Islet of Langerhans (tissue), 1 donor: Measurements from ENCODE around the gene TMEM271.

Experiments used
- FAIRE-seq: peaks from one replicate; lab custom pipeline; 2011; peaks lifted over from hg19 to GRCh38; lab: Jason Lieb, UNC

TMEM271 gene, protein sequence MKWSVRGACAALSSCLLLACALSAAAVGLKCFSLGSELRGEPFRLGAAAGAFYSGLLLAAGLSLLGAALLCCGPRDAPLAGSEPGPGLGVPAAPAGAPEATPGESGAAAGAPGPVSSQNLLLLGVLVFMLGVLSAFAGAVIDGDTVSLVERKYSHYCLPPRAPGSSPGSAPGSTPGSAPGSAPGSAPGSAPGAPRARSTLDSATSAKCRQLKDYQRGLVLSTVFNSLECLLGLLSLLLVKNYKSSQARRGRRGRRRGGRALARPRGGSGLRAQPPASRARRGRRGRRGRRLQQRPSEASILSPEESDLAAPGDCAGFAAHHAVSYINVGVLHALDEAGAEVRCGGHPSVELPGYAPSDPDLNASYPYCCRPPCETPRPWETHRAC

DNA sequence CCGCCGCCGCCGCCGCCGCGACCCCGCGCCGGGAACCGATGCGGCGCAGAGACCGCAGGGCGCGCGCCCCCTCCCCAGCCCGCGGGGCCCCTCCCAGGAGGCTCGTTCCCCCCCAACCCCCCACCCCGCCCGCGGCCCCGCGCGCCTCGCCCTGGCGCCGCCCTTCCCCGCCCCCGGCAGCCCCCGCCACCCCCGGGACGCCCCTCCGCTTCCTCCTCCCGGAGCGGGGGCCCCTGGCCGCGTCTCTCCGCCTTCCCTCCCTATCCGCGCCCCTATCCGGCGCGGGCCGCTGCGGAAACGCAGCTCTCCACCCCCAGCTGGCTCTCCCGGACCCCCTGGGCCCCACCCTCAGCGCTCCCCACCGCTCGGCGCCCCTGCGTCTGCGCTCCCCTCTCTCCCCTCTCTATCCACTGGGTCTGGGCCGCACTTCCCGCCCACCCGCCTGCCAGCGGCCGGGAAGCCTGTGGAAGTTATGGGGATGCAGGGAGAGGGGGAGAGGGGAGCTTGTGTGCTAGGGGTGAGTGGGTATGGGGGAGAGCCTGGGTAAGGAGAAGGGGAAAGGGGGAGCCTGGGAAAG is at the start of gene TMEM271:
Gene TMEM271, minus strand, starts transcription at position 51 of the 577 bp plus-strand sequence. CDS start 233 bp downstream, outside the sequence.
- FAIRE-seq, result no peak

DNA sequence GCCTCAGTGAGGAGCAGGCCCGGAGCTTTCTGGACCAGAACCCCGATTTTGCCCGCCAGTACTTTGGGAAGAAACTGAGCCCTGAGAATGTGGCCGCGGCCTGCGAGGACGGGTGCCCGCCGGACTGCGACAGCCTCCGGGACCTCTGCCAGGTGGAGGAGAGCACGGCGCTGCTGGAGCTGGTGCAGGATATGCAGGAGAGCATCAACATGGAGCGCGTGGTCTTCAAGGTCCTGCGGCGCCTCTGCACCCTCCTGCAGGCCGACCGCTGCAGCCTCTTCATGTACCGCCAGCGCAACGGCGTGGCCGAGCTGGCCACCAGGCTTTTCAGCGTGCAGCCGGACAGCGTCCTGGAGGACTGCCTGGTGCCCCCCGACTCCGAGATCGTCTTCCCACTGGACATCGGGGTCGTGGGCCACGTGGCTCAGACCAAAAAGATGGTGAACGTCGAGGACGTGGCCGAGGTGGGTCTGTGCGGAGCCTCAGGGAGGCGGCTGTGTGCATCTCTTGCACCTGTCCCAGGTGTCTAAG is 49.6 kb upstream of the TMEM271 start:
- no peak for FAIRE-seq

DNA sequence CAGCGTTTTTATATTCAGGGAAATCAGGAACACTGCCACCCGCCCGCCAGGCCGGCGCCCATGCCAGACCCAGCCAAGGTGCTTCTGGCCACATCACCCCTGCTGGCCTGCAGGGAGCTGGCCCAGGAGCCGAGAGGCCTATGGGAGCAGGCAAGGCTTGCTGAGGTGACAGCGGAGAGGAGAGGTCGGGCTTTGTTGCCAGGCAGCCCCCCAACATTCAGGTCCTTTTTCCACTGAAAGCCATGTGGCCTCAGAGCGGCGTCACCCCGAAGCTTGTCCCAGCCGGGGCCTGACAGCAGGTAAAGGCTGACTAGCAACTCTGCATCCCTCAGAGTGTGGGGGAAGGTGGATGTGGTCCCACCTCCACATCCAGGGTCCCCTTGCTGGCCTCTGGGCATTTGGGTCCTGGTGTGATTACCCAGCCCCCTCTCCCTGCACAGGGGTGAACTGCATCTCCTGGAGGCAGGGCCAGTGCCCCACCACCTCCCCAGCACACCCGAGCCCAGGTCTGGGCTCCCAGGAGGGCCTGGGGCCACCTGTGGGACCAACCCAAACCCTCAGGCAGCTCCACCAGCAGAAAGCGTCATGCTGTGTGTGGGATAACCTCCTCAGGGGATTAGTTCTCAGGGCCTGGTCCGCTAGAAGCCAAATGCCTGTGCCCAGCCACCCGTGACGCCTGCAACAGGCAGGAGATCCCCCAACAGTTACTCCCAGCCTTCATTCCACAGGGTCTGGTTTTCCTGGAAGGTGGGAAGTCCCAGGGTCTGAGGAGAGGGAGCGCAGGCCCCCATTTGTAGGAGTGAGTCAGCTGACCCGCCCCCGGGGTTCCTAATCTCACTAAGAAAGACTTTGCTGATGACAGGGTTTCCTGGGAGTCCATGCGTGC is 48.9 kb upstream of the TMEM271 start, which contains the start of gene PDE6B:
Gene PDE6B, plus strand, starts transcription at position 869 of the 886 bp plus-strand sequence. CDS start 54 bp downstream, outside the sequence.
- FAIRE-seq, result no peak

DNA sequence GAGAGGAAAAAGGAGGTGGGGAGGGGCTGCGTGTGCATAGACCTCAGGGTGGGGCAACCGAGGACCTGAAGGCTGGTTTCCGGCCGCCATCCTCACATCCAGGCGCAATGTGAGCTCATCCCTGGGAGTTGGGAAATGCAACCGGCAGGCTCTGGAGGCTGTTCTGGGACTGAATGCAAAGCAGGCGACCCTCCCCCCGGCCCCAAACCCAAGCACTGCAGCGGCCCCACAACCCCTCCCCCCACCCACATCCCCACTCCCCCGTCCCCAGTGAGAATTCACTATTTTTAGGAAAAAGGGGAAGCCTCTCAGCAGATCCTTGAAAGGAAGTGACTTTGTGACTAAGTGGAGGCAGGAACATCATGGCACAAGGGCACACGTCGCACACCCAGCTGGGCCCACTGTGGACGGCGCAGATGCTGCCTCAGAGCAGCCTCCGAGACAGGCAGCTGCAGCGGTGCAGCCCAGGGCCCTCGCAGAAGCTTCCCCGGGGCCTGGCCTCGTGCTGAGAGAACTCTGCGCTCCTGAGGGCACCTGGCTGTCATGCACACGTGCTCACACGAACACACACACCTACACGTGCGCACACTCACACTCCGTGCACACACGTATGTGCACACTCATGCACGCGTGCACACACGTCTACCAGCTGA is 47.9 kb upstream of the TMEM271 start:
- no peak for FAIRE-seq

DNA sequence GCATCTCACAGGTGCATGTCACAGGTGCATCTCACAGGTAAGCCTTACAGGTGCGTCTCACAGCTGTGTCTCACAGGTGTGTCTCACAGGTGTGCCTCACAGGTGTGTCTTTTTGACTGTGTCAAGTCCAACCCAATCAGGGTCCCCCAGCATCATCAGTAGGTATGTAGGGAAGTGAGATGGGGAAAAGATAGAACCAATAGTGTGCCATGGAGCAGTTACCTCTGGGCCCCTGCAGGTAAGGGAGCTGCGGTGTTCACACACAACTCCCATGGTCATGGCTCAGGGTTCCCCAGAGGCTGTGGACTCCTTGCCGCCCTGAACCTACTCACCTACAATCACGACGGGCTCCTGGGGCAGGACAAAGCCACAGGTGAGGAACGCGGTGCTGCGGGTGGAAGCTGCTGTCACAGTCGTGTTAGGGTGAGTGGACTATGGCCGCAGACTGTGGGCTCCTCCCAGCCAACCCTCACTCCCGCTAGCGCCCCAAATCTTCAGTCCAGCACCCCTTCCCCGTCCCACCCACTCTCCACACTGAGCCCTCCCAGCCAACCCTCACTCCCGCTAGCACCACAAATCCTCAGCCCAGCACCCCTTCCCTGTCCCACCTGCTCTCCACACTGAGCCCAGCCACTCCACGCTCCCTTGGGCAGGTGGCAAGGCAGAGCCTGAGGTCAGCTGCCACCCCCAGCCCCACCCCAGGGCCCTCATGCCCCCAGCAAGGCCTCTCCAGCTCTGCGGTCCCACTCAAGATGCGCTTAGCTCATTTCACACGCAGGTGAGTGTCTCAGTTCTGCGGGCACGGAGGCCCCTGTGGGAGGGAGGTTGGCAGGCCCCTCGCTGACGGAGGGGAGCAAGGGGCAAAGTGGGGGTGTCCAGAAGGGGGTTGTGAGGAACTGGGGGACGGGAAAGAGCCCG is 47.2 kb upstream of the TMEM271 start:
- no peak for FAIRE-seq

DNA sequence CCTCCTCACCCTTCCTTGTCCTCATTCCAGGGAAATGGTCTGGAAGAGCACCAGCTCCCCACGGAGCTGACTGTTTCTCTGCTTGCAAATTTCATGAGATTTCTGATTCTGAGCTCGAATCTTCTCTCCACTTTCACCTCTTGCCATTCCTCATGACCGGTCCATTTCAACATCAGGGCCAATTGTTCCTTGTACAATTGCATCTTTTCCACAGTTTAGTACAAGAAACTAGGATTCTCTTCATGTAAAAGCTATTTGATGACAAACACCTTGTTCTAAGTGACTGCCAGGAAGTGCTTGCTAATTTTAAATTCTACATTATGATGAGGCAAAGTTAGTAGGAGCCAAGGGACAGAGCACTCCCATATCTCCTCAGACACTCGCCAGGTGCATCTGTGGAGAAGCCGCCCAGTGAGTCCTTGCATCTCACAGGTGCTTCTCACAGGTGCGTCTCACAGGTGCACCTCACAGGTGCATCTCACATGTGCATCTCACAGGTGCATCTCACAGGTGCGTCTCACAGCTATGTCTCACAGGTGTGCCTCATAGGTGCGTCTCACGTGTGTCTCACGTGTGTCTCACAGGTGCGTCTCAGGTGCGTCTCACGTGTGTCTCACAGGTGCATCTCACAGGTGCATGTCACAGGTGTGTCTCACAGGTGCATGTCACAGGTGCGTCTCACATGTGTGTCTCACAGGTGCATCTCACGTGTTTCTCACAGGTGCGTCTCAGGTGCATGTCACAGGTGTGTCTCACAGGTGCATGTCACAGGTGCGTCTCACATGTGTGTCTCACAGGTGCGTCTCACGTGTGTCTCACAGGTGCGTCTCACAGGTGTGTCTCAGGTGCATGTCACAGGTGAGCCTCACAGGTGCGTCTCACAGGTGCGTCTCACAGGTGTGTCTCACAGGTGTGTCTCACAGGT is 46.2 kb upstream of the TMEM271 start:
- FAIRE-seq, result no peak

DNA sequence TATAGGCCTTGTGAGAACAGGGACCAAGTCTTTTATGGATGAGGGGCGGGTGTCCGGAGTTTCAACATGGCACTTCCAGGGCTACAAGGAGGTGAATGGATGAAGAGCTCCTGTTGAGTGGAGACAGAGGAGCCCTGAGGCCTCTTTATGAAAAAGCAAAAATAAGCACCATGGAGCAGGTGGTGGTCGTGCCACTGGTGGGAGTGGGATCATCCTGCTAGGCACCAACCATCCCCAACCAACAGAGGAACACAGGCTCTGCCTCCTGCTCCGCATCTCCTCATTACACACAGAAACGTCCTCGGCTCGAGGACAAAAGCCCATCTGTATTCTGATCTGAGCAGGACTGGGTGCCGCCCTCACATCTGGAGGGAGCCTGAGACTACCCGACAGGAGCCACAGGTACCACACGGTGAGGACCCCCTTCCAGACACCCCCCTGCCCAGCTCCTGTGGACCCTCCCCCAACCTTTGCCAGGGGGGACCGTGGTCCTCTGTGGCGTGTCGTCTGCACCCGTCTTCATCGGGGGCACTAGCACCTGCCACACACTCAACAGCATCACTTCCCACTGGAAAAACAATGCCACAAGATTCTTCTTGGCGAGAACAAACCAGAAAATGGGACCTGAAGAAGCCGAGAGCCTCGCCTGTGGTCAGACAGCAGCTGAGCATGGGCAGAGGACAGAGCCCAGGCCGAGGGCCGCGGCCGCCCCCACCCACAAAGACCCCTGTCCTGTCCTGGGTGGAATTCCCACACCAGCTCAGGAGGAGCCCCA is 45.4 kb upstream of the TMEM271 start:
- FAIRE-seq, result no peak

GRCh38 chr4:620851-621261 is 44.8 kb upstream of the TMEM271 start:
- FAIRE-seq, result no peak

DNA sequence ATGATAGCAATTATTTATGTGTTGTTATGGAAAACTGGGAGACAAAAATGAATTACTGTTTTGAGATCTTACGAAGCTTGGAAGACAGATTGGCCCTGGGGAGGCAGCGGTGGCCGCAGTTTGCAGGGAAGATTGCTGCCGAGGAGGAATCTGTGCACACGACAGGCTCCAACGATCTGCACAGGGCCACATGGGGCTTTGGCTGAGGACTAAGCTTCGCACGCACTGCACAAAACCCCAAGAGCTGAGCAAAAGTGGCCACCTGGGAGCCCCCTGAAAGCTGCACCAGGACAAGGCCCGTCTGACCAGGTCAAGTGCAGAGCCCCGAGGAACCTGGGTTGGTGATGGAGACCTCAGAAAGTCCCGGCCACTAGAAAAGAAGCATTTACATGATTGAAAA is 44.1 kb upstream of the TMEM271 start:
- no peak for FAIRE-seq

DNA sequence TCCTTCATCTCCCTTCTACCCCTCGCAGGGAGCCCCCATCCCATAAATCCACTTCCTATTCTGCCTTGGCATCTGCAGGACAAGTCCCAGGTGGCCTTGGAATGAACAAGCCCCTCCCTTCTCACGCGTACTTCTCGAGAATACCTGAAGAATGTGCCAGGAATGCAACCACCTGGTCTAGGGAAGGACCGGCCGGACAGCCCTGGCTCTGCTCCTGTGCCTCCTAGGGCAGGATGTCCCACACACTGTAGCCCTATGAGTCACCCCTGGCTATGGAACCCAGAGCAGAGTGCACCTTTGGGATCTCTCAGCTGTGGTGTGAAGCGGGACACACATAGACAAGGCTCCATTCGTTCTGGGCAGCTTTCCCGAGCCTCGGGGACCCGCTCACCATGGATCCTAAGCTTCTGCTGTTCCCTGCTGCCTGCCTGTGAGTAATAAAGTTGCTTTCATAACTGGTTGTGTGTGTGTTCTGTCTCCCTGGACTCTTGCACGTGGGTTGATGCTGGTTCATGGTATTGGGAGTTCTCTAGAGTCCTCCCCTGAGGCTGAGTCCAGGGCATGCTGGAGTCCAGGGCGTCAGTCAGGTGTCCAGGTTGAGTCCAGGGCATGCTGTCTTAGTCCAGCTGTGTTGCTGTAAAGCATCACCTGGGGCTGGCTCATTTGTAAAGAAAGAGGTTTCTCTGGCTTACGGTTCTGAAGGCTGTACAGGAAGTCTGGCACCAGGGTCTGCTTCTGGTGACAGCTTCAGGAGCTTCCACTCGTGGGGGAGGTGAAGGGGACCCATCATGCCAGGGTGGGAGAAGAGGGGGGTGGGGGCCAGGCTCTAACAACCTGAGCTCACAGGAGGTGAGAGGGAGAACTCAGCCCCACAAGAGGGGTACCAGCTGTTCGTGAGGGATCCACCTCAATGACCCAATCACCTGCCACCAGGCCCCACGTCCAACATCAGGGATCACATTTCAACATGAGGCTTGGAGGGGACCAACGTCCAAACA is 41.8 kb upstream of the TMEM271 start:
- no peak for FAIRE-seq

GRCh38 chr4:616911-617643 is 41.0 kb upstream of the TMEM271 start:
- no peak for FAIRE-seq

DNA sequence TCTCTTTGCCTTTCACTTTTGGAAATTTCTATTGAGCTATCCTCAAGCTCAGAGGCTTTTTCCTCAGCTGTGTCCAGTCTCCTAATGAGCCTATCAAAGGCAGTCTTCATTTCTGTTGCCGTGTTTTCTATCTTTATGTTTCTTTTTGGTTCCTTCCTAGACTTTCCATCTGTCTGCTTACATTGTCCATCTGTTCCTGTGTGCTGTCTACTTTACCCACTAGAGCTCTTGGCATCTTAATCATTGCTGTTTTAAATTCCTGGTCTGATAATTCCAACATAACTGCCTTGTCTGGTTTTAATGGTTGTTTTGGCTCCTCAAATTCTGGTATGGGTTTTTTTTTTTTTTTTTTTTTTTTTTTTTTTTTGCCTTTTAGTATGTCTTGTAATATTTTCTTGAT is 40.0 kb upstream of the TMEM271 start:
- no peak for FAIRE-seq

DNA sequence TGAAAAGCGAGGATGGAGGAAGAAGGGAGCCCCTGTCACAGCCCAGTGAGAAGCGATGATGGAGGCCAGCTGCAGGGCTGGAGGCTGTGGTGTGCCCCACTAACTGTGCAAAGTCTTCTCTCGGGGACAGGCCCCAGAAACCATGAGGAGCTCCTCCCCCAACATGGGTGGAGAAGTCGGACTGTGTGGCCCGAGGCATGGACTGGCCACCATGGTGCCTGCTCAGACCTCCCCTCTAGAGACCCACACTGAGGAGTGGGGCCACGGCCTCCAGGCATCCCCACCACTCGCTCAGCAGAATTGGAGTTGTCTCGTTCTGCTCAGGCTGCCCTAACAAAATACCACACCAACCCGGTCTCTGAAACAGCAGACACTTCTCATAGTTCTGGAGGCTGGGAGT is 37.0 kb upstream of the TMEM271 start:
- FAIRE-seq, result no peak

GRCh38 chr4:612749-613125 is 36.6 kb upstream of the TMEM271 start:
- FAIRE-seq, result no peak

GRCh38 chr4:612052-612748 is 36.1 kb upstream of the TMEM271 start:
- no peak for FAIRE-seq
